Stimulated activated CD8-positive, alpha-beta memory T cell treated with anti-CD3 and anti-CD28 coated beads, Interleukin-7, amount 100 ng/mL, for 24 hours (primary cell): ENCODE measurements around the gene RAB37.

ENCODE experiments used
- DNase-seq: peaks from one replicate; pipeline ENCODE4 v3.0.0-alpha.2; 2020; ENCODE audit warnings: low read depth

RAB37 gene

GRCh38 chr17:74728033-74728701, 8.9 kb upstream of the RAB37 start:
- no peak for DNase-seq

GRCh38 chr17:74728702-74729075, 8.4 kb upstream of the RAB37 start:
- no peak for DNase-seq

GRCh38 chr17:74729368-74729767, 7.7 kb upstream of the RAB37 start:
- DNase-seq, result no peak

GRCh38 chr17:74729866-74730265, 7.2 kb upstream of the RAB37 start:
- DNase-seq, result no peak

- no peak for DNase-seq
Observed at GRCh38 chr17:74730491-74731346, 6.3 kb upstream of the RAB37 start.

- DNase-seq, result no peak
Observed at GRCh38 chr17:74731347-74731605, 5.8 kb upstream of the RAB37 start.

- no peak for DNase-seq
Observed at GRCh38 chr17:74732042-74732867, 4.8 kb upstream of the RAB37 start.

GRCh38 chr17:74733365-74734122, 3.5 kb upstream of the RAB37 start:
- no peak for DNase-seq

- no peak for DNase-seq
Observed at GRCh38 chr17:74734256-74734655, 2.8 kb upstream of the RAB37 start.

- no peak for DNase-seq
Observed at GRCh38 chr17:74737299-74738050, 419 bp downstream of the RAB37 start.

GRCh38 chr17:74738051-74738996, 1.3 kb downstream of the RAB37 start:
- peak; percentile 49 for DNase-seq

- DNase-seq, result no peak
Observed at GRCh38 chr17:74739227-74739831, 2.3 kb downstream of the RAB37 start.

- DNase-seq, result no peak
Observed at GRCh38 chr17:74740173-74740572, 3.1 kb downstream of the RAB37 start.

GRCh38 chr17:74740641-74741387, 3.8 kb downstream of the RAB37 start:
- DNase-seq, result no peak

GRCh38 chr17:74742153-74742515, 5.1 kb downstream of the RAB37 start:
- no peak for DNase-seq

GRCh38 chr17:74742978-74743545, 6.0 kb downstream of the RAB37 start:
- no peak for DNase-seq

GRCh38 chr17:74743755-74744154, 6.7 kb downstream of the RAB37 start:
- DNase-seq, result no peak

GRCh38 chr17:74744349-74744713, 7.3 kb downstream of the RAB37 start:
- DNase-seq, result no peak
